Activated naive CD8-positive, alpha-beta T cell treated with anti-CD3 and anti-CD28 coated beads for 36 hours (primary cell): ENCODE measurements around the gene METTL17. TPM values are rescaled to one million over a fixed set of nuclear protein-coding genes. Genes with fewer than 3 reads are reported as not detected.

ENCODE experiments used
- DNase-seq: peaks from one replicate; pipeline ENCODE4 v3.0.0; 2021
- H3K27ac Mint-ChIP-seq: one replicate; pipeline ENCODE4 v1.8.0; 2022; ENCODE audit warnings: mild to moderate bottlenecking, moderate library complexity, mixed read lengths
- H3K27me3 Mint-ChIP-seq: one replicate; pipeline ENCODE4 v1.8.0; 2022; ENCODE audit warnings: mild to moderate bottlenecking, mixed read lengths
- H3K36me3 Mint-ChIP-seq: one replicate; pipeline ENCODE4 v1.8.0; 2021; ENCODE audit warnings: mild to moderate bottlenecking, mixed read lengths
- H3K4me1 Mint-ChIP-seq: one replicate; pipeline ENCODE4 v1.8.0; 2021; ENCODE audit warnings: mixed read lengths
- H3K4me3 Mint-ChIP-seq: one replicate; pipeline ENCODE4 v1.8.0; 2022; ENCODE audit warnings: mild to moderate bottlenecking, moderate library complexity, mixed read lengths
- H3K9me3 Mint-ChIP-seq: one replicate; pipeline ENCODE4 v1.8.0; 2022; ENCODE audit warnings: mixed read lengths
- total RNA-seq, 2 experiments: library from RNA; stranded (reverse); gene quantifications; one replicate each; pipeline ENCODE4 v1.2.3, GENCODE V29; 2021

METTL17 gene
- total RNA-seq, 2 experiments from 2014 or later = 94.1 to 99.1 TPM

GRCh38 chr14:21011136-21011535 is 21.4 kb downstream of the METTL17 start:
- no peaks in the 10 kb centered on the region for H3K9me3 Mint-ChIP-seq
- no peak for DNase-seq
- peaks cover 18% of the 10 kb centered on the region for H3K27me3 Mint-ChIP-seq
- H3K36me3 Mint-ChIP-seq = no peaks in the 10 kb centered on the region
- H3K4me1 Mint-ChIP-seq = no peaks in the 10 kb centered on the region
- H3K4me3 Mint-ChIP-seq = no peak overlapping the region
- H3K27ac Mint-ChIP-seq = no peak overlapping the region

- H3K9me3 Mint-ChIP-seq = no peaks in the 10 kb centered on the region
- peaks cover 18% of the 10 kb centered on the region for H3K27me3 Mint-ChIP-seq
These were observed 25.0 kb downstream of the METTL17 start for GRCh38 chr14:21014761-21015190.

GRCh38 chr14:21015312-21015711 is 25.5 kb downstream of the METTL17 start:
- Mint-ChIP-seq H3K27me3 (peaks cover 18% of the 10 kb centered on the region), H3K4me3 (no peak overlapping the region), H3K36me3 (no peaks in the 10 kb centered on the region), H3K27ac (no peak overlapping the region), H3K4me1 (no peaks in the 10 kb centered on the region), H3K9me3 (no peaks in the 10 kb centered on the region)
- DNase-seq = no peak

More at GRCh38 chr14:21014761-21015190, 25.0 kb downstream of the METTL17 start:
- H3K36me3 Mint-ChIP-seq = no peaks in the 10 kb centered on the region
- peak; percentile 67 for DNase-seq
- H3K4me3 Mint-ChIP-seq = no peak overlapping the region
- H3K27ac Mint-ChIP-seq = no peak overlapping the region
- no peaks in the 10 kb centered on the region for H3K4me1 Mint-ChIP-seq

- peaks cover 13% of the 10 kb centered on the region for H3K27me3 Mint-ChIP-seq
- H3K36me3 Mint-ChIP-seq = no peaks in the 10 kb centered on the region
- H3K9me3 Mint-ChIP-seq = no peaks in the 10 kb centered on the region
- H3K4me1 Mint-ChIP-seq = no peaks in the 10 kb centered on the region
- DNase-seq = no peak
- no peak overlapping the region for H3K4me3 Mint-ChIP-seq
- no peak overlapping the region for H3K27ac Mint-ChIP-seq
These were observed 26.8 kb downstream of the METTL17 start for GRCh38 chr14:21016413-21017190.

- Mint-ChIP-seq H3K4me1 (no peaks in the 10 kb centered on the region), H3K36me3 (no peaks in the 10 kb centered on the region), H3K27me3 (peaks cover 4% of the 10 kb centered on the region), H3K27ac (no peak overlapping the region), H3K4me3 (no peak overlapping the region), H3K9me3 (no peaks in the 10 kb centered on the region)
- DNase-seq = no peak
These were observed 27.9 kb downstream of the METTL17 start for GRCh38 chr14:21017528-21018245.

GRCh38 chr14:21018286-21018685 is 28.5 kb downstream of the METTL17 start:
- Mint-ChIP-seq H3K27ac (no peak overlapping the region), H3K27me3 (peaks cover 4% of the 10 kb centered on the region), H3K36me3 (no peaks in the 10 kb centered on the region), H3K4me3 (no peak overlapping the region), H3K4me1 (no peaks in the 10 kb centered on the region), H3K9me3 (no peaks in the 10 kb centered on the region)
- no peak for DNase-seq

- H3K4me3 Mint-ChIP-seq = no peak overlapping the region
- no peak for DNase-seq
- no peaks in the 10 kb centered on the region for H3K36me3 Mint-ChIP-seq
- no peak overlapping the region for H3K27ac Mint-ChIP-seq
- H3K9me3 Mint-ChIP-seq = no peaks in the 10 kb centered on the region
- H3K4me1 Mint-ChIP-seq = peaks cover under 1% of the 10 kb centered on the region
- H3K27me3 Mint-ChIP-seq = peaks cover 3% of the 10 kb centered on the region
These were observed 29.0 kb downstream of the METTL17 start for GRCh38 chr14:21018781-21019180.

- Mint-ChIP-seq H3K36me3 (no peaks in the 10 kb centered on the region), H3K27ac (no peak overlapping the region), H3K4me1 (peaks cover 6% of the 10 kb centered on the region), H3K9me3 (no peaks in the 10 kb centered on the region), H3K4me3 (no peak overlapping the region), H3K27me3 (no peaks in the 10 kb centered on the region)
- DNase-seq = no peak
These were observed 29.6 kb downstream of the METTL17 start for GRCh38 chr14:21019366-21019765.

- no peak overlapping the region for H3K4me3 Mint-ChIP-seq
These were observed 31.3 kb downstream of the METTL17 start for GRCh38 chr14:21020977-21021545.

GRCh38 chr14:21022686-21023085 is 32.9 kb downstream of the METTL17 start:
- Mint-ChIP-seq H3K9me3 (no peaks in the 10 kb centered on the region), H3K4me3 (no peak overlapping the region), H3K27ac (no peak overlapping the region)

More at GRCh38 chr14:21020977-21021545, 31.3 kb downstream of the METTL17 start:
- no peak for DNase-seq
- Mint-ChIP-seq H3K9me3 (no peaks in the 10 kb centered on the region), H3K27ac (no peak overlapping the region), H3K36me3 (no peaks in the 10 kb centered on the region), H3K4me1 (peaks cover 6% of the 10 kb centered on the region), H3K27me3 (no peaks in the 10 kb centered on the region)

GRCh38 chr14:21023174-21023573 is 33.4 kb downstream of the METTL17 start:
- no peak for DNase-seq
- no peak overlapping the region for H3K27ac Mint-ChIP-seq

More at GRCh38 chr14:21022686-21023085, 32.9 kb downstream of the METTL17 start:
- no peak for DNase-seq
- H3K36me3 Mint-ChIP-seq = no peaks in the 10 kb centered on the region
- peaks cover 6% of the 10 kb centered on the region for H3K4me1 Mint-ChIP-seq
- H3K27me3 Mint-ChIP-seq = no peaks in the 10 kb centered on the region

GRCh38 chr14:21023817-21024584 is 34.2 kb downstream of the METTL17 start:
- DNase-seq = no peak

More at GRCh38 chr14:21023174-21023573, 33.4 kb downstream of the METTL17 start:
- peaks cover 6% of the 10 kb centered on the region for H3K4me1 Mint-ChIP-seq
- no peaks in the 10 kb centered on the region for H3K9me3 Mint-ChIP-seq
- H3K4me3 Mint-ChIP-seq = no peak overlapping the region
- H3K27me3 Mint-ChIP-seq = no peaks in the 10 kb centered on the region
- H3K36me3 Mint-ChIP-seq = no peaks in the 10 kb centered on the region

GRCh38 chr14:21024585-21025370 is 35.0 kb downstream of the METTL17 start, which contains the start of gene NDRG2:
Gene NDRG2, minus strand, starts transcription at chr14:21025061. Its CDS starts 1,746 bp downstream, at chr14:21023315.
- H3K36me3 Mint-ChIP-seq = no peaks in the 10 kb centered on the region
- no peaks in the 10 kb centered on the region for H3K9me3 Mint-ChIP-seq
- peak; percentile 64 for DNase-seq
- H3K4me1 Mint-ChIP-seq = peaks cover 6% of the 10 kb centered on the region
- H3K27me3 Mint-ChIP-seq = no peaks in the 10 kb centered on the region
- peak within 1 kb of the TSS; percentile 77 for H3K4me3 Mint-ChIP-seq
- no peak within 1 kb of the TSS for H3K27ac Mint-ChIP-seq

More at GRCh38 chr14:21023817-21024584, 34.2 kb downstream of the METTL17 start:
- H3K9me3 Mint-ChIP-seq = no peaks in the 10 kb centered on the region
- H3K36me3 Mint-ChIP-seq = no peaks in the 10 kb centered on the region
- no peak overlapping the region for H3K27ac Mint-ChIP-seq
- H3K4me1 Mint-ChIP-seq = peaks cover 6% of the 10 kb centered on the region
- H3K27me3 Mint-ChIP-seq = no peaks in the 10 kb centered on the region
- H3K4me3 Mint-ChIP-seq = peak overlapping the region; percentile 73
